ENCODE measurements around the gene RABEP2. TPM values are rescaled to one million over a fixed set of nuclear protein-coding genes. Genes with fewer than 3 reads are reported as not detected.

RABEP2 gene
- total RNA-seq, 4 donors from 2014 or later = 18.9 to 30.2 (median 24.9) TPM

DNA sequence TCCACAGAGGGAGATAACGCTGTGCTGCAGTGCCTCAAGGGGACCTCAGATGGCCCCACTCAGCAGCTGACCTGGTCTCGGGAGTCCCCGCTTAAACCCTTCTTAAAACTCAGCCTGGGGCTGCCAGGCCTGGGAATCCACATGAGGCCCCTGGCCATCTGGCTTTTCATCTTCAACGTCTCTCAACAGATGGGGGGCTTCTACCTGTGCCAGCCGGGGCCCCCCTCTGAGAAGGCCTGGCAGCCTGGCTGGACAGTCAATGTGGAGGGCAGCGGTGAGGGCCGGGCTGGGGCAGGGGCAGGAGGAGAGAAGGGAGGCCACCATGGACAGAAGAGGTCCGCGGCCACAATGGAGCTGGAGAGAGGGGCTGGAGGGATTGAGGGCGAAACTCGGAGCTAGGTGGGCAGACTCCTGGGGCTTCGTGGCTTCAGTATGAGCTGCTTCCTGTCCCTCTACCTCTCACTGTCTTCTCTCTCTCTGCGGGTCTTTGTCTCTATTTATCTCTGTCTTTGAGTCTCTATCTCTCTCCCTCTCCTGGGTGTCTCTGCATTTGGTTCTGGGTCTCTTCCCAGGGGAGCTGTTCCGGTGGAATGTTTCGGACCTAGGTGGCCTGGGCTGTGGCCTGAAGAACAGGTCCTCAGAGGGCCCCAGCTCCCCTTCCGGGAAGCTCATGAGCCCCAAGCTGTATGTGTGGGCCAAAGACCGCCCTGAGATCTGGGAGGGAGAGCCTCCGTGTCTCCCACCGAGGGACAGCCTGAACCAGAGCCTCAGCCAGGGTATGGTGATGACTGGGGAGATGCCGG is 7.5 kb upstream of the RABEP2 start:
- Histone ChIP-seq H3K4me1 (peaks cover 0 to 12% (median 0%) of the 10 kb centered on the region in 3 donors), H3K27me3 (peaks cover 14% of the 10 kb centered on the region), H3K36me3 (no peaks in the 10 kb centered on the region), H3K4me3 (no peak overlapping the region), H3K9me3 (no peaks in the 10 kb centered on the region), H3K27ac (no peak overlapping the region)
- WGBS, 2 donors (ENCODE audit: low coverage in 1 of 2) = 65 to 91% methylated on average over 5 of the region's 20 CpGs
- ATAC-seq = no peak
- TF ChIP-seq, protein P1, sequence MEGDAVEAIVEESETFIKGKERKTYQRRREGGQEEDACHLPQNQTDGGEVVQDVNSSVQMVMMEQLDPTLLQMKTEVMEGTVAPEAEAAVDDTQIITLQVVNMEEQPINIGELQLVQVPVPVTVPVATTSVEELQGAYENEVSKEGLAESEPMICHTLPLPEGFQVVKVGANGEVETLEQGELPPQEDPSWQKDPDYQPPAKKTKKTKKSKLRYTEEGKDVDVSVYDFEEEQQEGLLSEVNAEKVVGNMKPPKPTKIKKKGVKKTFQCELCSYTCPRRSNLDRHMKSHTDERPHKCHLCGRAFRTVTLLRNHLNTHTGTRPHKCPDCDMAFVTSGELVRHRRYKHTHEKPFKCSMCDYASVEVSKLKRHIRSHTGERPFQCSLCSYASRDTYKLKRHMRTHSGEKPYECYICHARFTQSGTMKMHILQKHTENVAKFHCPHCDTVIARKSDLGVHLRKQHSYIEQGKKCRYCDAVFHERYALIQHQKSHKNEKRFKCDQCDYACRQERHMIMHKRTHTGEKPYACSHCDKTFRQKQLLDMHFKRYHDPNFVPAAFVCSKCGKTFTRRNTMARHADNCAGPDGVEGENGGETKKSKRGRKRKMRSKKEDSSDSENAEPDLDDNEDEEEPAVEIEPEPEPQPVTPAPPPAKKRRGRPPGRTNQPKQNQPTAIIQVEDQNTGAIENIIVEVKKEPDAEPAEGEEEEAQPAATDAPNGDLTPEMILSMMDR (IDR thresholded peaks at IDR 0.05) = no peak
- TF ChIP-seq POLR2AphosphoS5 (IDR thresholded peaks at IDR 0.05) (no peak), EP300 (IDR thresholded peaks at IDR 0.05) (no peak), POLR2A (IDR thresholded peaks at IDR 0.05) (no peak)

DNA sequence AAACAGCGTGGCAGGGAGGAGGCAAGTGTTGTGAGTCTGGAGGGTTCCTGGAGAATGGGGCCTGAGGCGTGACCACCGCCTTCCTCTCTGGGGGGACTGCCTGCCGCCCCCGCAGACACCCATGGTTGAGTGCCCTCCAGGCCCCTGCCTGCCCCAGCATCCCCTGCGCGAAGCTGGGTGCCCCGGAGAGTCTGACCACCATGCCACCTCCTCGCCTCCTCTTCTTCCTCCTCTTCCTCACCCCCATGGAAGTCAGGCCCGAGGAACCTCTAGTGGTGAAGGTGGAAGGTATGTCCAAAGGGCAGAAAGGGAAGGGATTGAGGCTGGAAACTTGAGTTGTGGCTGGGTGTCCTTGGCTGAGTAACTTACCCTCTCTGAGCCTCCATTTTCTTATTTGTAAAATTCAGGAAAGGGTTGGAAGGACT is 6.8 kb upstream of the RABEP2 start, which contains the start of gene CD19:
CD19 (plus strand) TSS at position 171 of the 425 bp plus-strand sequence; CDS start at position 201, 30 bp downstream.
- H3K27me3 ChIP-seq = peaks cover 7% of the 10 kb centered on the region
- TF ChIP-seq POLR2AphosphoS5 (IDR thresholded peaks at IDR 0.05) (no peak), EP300 (IDR thresholded peaks at IDR 0.05) (no peak), POLR2A (IDR thresholded peaks at IDR 0.05) (no peak)
- TF ChIP-seq, protein P1 (IDR thresholded peaks at IDR 0.05) = no peak
- no peak within 1 kb of the TSS for H3K27ac ChIP-seq
- H3K4me3 ChIP-seq = no peak within 1 kb of the TSS
- ATAC-seq = no peak
- peaks cover 0 to 10% (median 0%) of the 10 kb centered on the region in 3 donors for H3K4me1 ChIP-seq
- 84% methylated on average over 7 of the region's 10 CpGs; no CpG with 5 or more reads in 1 of the 2 donors for WGBS, 2 donors (ENCODE audit: low coverage in 1 of 2)
- no peaks in the 10 kb centered on the region for H3K9me3 ChIP-seq
- H3K36me3 ChIP-seq = no peaks in the 10 kb centered on the region

DNA sequence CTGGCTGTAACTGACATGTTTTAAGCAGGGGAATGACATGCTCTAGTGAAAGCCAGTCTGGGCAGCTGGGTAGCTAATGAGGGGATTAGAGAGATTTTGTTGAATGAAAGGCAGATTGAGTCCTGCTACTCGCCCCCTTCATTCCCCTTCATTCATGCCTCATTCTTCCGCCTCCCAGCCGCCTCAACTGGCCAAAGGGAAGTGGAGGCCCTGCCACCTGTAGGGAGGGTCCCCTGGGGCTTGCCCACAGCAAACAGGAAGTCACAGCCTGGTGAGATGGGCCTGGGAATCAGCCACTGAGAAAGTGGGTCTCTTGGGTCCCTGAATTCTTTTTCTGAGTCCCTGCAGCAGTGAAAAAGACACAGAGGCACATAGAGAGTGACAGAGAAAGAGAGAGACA is 5.6 kb upstream of the RABEP2 start:
- H3K27me3 ChIP-seq = no peaks in the 10 kb centered on the region
- no peaks in the 10 kb centered on the region for H3K36me3 ChIP-seq
- WGBS, 2 donors (ENCODE audit: low coverage in 1 of 2) = 75 to 83% methylated on average over 1 to 3 of the region's 3 CpGs
- H3K9me3 ChIP-seq = no peaks in the 10 kb centered on the region
- H3K4me1 ChIP-seq = peaks cover 0 to 7% (median 0%) of the 10 kb centered on the region in 3 donors
- TF ChIP-seq, protein P1 (IDR thresholded peaks at IDR 0.05) = no peak
- no peak for TF ChIP-seq POLR2A (IDR thresholded peaks at IDR 0.05)
- H3K27ac ChIP-seq = no peak overlapping the region
- ATAC-seq = no peak
- no peak overlapping the region for H3K4me3 ChIP-seq

DNA sequence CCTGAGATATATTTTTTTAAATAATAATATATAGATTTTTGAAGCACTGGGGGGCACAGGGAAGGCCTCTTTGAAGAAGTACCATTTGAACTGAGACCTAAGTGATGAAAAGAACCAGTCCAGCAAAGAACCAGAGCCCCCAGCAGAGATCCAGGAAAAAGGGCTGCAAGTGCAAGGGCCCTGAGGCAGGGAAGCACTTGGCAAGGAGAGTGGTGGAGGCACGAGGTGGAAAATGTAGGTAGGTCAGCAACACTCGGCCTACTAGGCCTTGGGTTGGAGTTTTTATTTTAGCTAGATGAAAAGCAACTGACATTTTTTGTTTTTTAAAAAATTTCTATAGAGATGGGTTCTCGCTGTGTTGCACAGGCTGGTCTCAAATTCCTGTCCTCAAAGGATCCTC is 5.2 kb upstream of the RABEP2 start:
- H3K27ac ChIP-seq = no peak overlapping the region
- no peak for ATAC-seq
- 76 to 91% methylated on average over 3 of the region's 3 CpGs for WGBS, 2 donors (ENCODE audit: low coverage in 1 of 2)

More for the DNA sequence above, 5.2 kb upstream of the RABEP2 start:
- Histone ChIP-seq H3K4me3 (no peak overlapping the region), H3K27me3 (no peaks in the 10 kb centered on the region), H3K36me3 (no peaks in the 10 kb centered on the region), H3K9me3 (no peaks in the 10 kb centered on the region), H3K4me1 (peaks cover 0 to 7% (median 0%) of the 10 kb centered on the region in 3 donors)
- TF ChIP-seq, protein P1 (IDR thresholded peaks at IDR 0.05) = no peak
- no peak for TF ChIP-seq POLR2AphosphoS5 (IDR thresholded peaks at IDR 0.05)

Measured in gastroesophageal sphincter (tissue), 4 donors.